HG03378 (cell line): Measurements from ENCODE around the gene TMEM239.
"Not testable (repeated sequence)": the region's sequence is repeated elsewhere in the genome, so short reads cannot be mapped to it uniquely, and the experiment has no call there.

Experiments used
- ATAC-seq: cut with Tn5 transposase; IDR thresholded peaks from one replicate; pipeline ENCODE4 v1.9.1; 2021; ENCODE audit warnings: mild to moderate bottlenecking, moderate library complexity; ENCODE audit not compliant: unreplicated experiment

TMEM239 gene

DNA sequence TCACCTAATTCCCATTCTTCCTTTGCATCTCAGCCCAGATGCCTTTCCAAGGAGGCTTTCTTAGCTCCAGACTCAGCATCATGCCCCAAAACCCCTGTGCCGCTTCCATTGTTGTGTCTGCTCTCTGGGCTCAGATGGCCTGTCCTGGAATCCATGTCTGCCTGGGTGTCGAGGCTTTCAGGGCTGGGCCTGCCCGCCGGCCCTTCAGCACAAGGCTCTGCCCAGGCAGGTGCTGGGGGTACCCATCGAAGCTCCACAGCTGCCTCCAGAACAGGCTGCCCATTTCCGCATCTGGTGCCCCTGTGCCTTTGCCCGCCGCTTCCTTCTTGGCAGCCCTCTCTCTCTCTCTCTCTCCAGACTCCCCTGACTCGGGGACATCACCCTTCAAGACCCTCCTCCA lies 16.9 kb upstream of the TMEM239 start:
- ATAC-seq = no peak

DNA sequence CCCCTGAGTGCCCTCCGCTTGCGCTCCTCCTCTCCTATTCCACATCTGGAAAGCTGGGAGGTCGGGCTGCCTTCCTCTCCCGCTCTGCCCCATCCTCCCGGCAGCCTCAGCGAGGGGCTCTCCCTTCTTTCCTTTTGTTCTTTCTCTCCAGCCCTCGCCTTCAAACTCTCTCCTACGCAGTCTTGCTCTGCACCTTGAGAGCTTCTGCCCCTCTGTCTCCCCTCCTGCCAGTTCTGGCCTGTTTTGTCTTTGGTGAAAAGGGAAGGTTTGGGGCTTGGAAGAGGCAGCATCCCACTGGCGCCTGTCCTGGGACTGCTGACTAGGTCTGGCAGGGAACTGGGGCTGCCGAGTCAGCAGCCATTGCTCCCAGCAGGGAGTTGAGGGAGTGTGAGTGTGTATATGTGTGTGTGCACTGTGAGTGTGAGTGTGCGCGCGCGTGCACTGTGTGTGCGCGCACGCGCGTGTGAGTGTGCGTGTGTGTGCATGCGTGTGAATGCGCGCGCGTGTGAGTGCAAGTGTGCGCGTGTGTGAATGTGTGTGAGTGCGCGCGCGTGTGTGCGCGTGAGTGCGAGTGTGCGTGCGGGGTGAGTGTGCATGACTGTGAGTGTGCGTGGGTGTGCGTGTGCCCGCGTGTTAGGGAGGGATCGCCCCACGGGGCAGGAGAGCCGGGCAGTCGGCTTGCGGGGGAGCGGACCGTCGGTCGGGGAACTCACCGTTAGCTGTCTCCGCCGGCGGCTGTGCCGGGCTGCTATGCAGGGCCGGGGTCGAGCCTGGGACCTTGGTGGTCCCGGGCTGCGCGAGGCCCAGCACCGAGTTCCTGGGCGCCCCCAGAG lies 16.3 kb upstream of the TMEM239 start:
- ATAC-seq = no peak

- ATAC-seq = peak; percentile 58
These were observed 15.5 kb upstream of the TMEM239 start, which contains the start of gene CPXM1 for GRCh38 chr20:2800521-2801285. TSS of gene CPXM1 (minus strand) at chr20:2800627. CDS start at chr20:2800572, 55 bp downstream.

- ATAC-seq = no peak
These were observed 14.9 kb upstream of the TMEM239 start for GRCh38 chr20:2801286-2801728.

DNA sequence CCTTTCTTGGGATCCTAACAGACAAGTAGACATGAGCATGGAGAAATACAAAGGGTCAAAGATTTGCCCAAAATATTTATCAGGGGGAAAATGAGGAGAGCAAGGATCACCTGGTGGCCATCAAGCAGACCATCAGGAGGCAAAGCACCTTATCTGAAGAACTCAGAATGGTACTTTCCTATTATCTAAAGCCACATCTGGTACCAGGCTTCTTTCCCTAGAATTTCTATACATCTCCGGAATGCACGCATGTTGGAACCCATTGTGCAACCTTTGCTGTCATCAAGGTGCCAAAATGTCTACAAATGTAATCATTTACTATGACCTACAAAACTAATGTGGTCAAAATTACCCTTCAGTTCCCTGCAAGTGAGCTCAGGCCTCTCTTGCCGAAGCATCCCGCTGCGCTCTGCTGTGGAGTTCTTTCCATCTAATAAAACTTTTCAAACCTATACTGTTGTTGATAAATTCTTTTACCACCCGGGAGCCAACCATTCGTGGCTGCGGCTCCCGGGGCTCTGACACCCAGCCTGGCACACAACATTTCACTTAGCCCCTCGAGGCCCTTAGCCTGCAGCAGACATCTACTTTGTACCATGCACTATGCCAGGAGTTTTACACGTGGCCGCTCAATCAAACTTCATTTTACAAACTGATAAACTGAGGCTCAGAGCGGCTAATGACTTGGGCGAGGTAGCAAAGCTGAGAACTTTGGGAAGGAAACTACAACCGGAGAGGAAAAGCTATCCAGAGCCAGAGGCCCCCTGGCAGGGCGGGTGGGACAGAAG lies 11.9 kb upstream of the TMEM239 start:
- ATAC-seq = no peak

DNA sequence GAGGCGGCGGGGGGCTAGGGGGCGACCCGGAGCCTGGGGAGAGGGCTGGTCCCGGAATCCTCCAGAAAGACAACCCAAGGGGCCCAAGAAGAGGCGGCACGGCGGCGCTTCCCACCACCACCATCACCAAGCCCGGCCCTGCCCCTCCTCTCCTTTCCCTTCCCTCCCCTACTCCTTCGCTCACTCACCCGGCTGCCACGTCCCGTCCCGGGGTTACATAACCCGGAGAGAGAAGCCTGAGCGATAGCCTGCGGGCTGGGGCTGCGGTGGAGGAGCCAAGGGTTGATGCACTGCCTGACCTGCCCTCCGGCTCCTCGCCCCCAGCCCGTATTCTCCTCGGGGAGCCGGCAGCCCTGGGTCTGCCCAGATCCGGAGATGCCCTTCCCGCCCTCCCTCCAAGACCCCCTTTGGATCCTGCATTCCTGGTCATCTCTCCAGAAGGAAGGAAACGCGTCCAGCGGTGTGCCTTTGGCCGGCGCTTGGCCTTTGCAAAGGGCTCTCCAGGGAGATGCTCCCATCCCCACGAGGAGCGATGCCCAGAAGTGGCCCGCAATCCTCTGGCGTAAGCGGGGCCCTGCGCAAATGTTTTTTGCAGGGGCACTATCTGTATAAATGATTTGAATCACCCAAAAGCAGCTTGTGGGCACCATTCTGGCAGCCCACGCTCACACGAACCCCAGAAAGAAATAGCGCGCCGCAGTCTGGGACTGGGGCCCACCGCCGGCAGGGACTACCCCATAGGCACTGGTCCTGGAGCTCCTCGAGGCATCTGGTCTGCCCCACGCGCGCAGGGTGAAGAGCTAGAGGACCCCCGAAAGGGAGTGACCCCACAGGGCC lies 11.1 kb upstream of the TMEM239 start:
- no peak for ATAC-seq

GRCh38 chr20:2805689-2806350 lies 10.3 kb upstream of the TMEM239 start:
- no peak for ATAC-seq

- ATAC-seq = no peak
These were observed 9.8 kb upstream of the TMEM239 start for GRCh38 chr20:2806351-2806701.

GRCh38 chr20:2807019-2807418 lies 9.1 kb upstream of the TMEM239 start:
- ATAC-seq = no peak

GRCh38 chr20:2807929-2808328 lies 8.2 kb upstream of the TMEM239 start:
- ATAC-seq = not testable (repeated sequence)

- ATAC-seq = no peak
These were observed 6.5 kb upstream of the TMEM239 start for GRCh38 chr20:2809690-2810089.

- no peak for ATAC-seq
These were observed 4.0 kb upstream of the TMEM239 start for GRCh38 chr20:2812189-2812588.

- no peak for ATAC-seq
These were observed 2.1 kb upstream of the TMEM239 start for GRCh38 chr20:2814076-2814475.

GRCh38 chr20:2814587-2815051 lies 1.5 kb upstream of the TMEM239 start, which contains the start of gene C20orf141:
TSS of gene C20orf141 (plus strand) at chr20:2814987. CDS start at chr20:2815185, 198 bp downstream.
- no peak for ATAC-seq

- ATAC-seq = no peak
These were observed 793 bp upstream of the TMEM239 start for GRCh38 chr20:2815242-2815900.

DNA sequence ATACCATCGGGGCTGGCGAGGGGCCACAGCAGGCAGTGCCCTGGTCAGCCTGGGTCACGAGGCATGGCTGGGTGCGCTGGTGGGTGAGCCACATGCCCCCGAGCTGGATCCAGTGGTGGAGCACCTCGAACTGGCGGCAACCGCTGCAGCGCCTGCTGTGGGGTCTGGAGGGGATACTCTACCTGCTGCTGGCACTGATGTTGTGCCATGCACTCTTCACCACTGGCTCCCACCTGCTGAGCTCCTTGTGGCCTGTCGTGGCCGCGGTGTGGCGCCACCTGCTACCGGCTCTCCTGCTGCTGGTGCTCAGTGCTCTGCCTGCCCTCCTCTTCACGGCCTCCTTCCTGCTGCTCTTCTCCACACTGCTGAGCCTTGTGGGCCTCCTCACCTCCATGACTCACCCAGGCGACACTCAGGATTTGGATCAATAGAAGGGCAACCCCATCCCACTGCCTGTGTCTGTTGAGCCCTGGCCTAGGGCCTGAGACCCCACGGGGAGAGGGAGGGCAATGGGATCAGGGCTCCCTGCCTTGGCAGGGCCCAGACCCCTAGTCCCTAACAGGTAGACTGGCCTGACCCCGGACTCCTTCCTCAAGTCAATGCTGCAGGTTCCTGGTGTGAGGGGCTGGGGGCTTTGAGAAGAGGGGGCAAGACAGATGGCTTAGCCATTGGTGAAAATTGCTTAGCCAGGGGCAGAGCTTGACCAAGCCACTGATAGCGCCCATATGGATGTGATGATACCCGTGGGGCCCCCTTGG lies 598 bp downstream of the TMEM239 start:
- no peak for ATAC-seq

DNA sequence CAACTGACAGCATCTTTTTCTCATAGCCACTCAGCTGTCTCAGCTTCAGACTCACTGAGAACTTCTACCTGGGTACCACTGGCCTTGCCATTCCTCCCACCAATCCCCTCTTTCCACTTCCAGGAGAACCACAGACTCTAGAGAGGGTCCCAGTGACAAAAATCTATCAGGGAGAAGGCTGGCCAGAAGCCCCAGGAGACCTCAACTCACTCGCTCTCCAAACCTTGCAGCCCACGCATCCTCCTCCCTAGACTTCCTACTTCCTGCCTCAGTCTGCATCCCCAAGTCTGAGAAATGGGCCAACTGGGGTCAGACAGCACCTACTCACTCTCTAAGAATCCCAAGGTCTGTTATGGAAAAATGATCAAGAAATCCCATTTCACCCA lies 1.2 kb downstream of the TMEM239 start:
- no peak for ATAC-seq

DNA sequence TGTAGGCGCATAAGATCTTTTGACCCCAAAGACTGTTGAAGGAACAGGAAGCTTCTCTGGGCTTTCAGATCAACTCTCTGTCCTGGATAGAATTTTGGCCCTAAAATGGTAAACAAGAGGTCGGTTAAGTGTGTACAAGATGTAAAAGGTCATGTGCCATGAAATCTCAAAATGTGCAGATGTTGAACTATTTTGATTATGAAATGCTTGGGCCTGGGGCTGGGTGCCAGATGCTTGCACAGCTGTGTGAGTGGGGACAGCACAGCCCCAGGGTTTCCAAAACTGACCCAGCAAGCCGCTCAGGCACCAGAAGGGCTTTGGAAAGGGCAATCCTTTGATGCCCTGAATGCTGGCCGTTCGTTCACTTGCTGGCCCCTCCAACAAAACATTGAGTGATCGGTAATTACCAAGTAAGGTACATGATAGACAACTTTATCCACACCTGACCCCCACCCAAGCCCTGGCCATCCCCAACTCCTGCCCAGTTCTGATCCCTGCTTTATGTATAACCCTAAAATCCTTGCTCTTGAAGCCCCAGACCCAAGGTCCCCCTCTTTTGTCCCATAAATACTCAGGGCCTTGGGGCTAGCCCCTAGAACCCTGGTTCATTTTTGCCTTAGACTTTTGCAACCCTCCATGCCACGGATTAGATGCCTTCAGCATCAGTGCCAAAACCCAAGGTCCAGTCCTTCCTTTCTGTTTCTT lies 1.9 kb downstream of the TMEM239 start:
- no peak for ATAC-seq
